Heart left ventricle (tissue), 13 donors: Measurements from ENCODE around the gene FAHD1.

ENCODE experiments used
- CTCF ChIP-seq, 12 donors: fragments of 200-600 bp; sonication (generic) in 4 of 12; IDR thresholded peaks; one replicate each; pipeline versions ENCODE4 v1.5.0 to v1.8.0; 2018 to 2022; ENCODE audit warnings: antibody characterized with exemption in 12 of 12, mild to moderate bottlenecking in 5 of 12
- POLR2A ChIP-seq, 2 donors: fragments of 450-650 bp; IDR thresholded peaks; one replicate each; pipeline ENCODE4 v1.6.1; 2017; ENCODE audit warnings: antibody characterized with exemption in 2 of 2, mild to moderate bottlenecking in 2 of 2, moderate library complexity in 2 of 2
- donor health status: ischemic (EF 13 %, LVEDD 7.1; RV severe dilation, severe dysfunction).
- donor health status: DM: no; HTN: yes; CAD: no.
- donor health status: DM: no; HTN: no; CAD: no.
- donor health status: ischemic (EF 25% LVEDD 6.9; RV normal size, moderate dysfunction).
- donor health status: ischemic (EF 25% LVEDD 5.7; RV mildly dilated, moderate dysfunction).
- donor health status: ischemic (EF 35%, LVEDD 5.7; RV mildly dilated, moderate dysfunction).
- donor health status: nonischemic (EF 11% LVEDD 7.7; RV severe dilation, severe dysfunction).
- donor health status: DM: yes; HTN: yes; CAD: no.
- donor health status: PGD.
- donor health status: ischemic (EF 29% LVEDD 5.4; RV normal size, mild dysfunction).
- donor health status: nonischemic (EF 23%, LVEDD 6.1; RV moderate dilation, normal function).

DNA sequence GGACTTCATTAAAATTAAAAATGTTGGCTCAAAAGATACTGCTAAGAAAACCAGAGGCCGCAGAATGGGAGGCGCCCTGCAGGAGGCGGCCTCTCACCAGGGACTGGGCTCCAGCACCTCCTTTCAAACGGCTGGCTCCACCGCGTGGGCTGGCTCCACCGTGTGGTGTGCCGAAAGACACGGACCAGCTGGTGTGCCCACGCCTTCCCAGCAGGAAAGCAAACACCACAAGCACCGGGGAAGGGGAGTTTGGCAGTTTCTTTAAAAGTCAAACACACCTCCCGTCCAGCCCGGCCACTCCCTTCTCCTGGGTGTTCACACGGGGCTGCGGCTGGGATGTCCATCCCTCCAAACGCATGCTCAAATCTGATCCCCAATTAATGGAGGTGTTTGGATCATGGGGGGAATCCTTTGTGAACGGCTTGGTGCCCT, 14.3 kb upstream of the FAHD1 start:
- peak in 11 of 12 donors; percentile 18 to 58 (median 36) for TF ChIP-seq CTCF (IDR thresholded peaks at IDR 0.05)
- TF ChIP-seq POLR2A (IDR thresholded peaks at IDR 0.05), result no peak
